Measurements from ENCODE around the gene GDPD4. TPM values are rescaled to one million over a fixed set of nuclear protein-coding genes. Genes with fewer than 3 reads are reported as not detected.

GDPD4 gene
- total RNA-seq, 1 donor from 2014 or later, result not detected

DNA sequence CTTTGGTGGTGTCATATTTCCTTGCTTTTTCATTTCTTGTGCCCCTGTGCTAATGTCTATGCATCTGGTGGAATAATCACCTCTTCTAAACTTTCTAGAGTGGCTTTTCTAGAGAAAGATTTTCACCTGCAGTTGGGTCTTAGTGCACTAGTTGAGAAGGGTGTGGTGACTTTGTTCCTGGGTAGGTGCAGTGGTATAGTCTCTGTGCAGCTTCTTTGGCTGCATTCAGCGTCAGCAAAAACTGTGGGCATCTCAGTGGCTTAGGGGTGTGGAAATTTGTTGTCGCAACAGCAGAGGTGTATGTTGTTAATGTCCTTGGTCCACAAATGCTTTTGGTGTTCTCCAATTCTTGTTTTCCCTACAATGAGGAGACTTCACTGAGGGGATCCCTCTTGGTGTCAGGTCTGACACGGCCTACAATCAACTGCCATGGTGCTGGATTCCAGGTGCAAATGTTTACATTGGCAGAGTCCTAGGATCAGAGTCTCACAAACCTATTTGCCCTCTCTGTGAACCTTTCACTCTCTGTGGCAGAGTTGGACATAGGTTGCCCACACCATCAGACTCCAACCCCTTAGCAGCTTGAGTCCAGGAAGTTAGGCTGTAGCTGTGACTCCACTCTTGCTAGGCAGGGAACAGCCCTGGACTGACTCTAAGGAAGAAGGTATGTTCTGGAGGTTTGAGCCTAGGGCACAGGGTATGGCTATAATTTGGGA lies 48.8 kb downstream of the GDPD4 start:
- no peak for ATAC-seq
- intact Hi-C loops (cut with micrococcal nuclease), result no loop called here
- DNase-seq, result no peak

DNA sequence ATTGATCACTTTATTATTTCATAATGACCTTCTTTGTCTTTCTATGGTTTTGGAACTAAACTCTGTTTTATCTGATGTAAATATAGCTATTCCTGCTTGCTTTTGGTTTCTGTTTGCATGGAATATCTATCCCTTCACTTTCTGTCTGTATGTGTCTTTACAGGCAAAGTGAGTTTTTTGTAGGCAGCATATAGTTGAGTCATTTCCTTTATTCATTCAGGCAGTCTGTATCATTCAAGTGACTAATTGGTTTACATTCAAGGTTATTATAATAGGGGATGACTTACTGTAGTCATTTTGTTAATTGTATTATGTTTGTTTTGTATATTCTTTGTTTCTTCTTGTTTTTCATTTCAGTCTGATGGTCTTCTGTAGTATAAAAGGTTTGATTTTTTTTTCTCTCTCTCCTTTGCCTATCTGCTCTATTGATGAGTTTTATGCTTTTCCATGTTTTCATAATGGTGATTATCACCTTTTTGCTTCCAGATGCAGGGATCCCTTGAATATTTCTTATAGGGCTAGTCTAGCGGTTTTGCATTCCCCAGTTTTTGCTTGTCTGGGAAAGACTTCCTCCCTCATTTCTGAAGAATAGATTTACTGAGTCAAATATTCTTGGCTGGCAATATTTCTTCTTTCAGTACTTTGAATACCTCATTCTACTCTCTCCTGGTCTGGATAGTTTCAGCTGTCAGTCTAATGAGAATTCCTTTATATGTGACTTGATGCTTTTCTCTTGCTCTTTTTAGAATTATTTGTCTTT lies 50.4 kb downstream of the GDPD4 start:
- intact Hi-C loops (cut with micrococcal nuclease), result no loop called here
- ATAC-seq (no peak), DNase-seq (no peak)

DNA sequence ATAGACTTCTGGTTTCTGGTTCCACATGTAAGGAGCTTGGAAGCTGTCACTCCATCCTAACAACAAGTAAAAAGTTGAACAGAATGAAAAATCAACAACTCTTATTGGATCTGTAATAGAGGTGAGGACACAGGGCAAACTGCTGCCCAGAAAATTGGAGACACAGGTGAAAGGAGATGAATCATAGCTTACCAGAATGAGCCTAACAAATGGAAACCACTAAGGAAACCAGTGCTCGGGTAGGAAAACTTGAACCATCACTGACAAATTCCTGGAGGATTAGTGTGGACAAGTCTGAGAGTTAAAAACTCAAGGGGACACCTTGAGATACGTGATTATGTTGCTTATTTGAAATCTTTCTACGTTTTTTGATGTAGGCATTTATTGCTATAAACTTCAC lies 52.1 kb downstream of the GDPD4 start:
- no peak for ATAC-seq
- DNase-seq, result no peak
- intact Hi-C loops (cut with micrococcal nuclease), result no loop called here

DNA sequence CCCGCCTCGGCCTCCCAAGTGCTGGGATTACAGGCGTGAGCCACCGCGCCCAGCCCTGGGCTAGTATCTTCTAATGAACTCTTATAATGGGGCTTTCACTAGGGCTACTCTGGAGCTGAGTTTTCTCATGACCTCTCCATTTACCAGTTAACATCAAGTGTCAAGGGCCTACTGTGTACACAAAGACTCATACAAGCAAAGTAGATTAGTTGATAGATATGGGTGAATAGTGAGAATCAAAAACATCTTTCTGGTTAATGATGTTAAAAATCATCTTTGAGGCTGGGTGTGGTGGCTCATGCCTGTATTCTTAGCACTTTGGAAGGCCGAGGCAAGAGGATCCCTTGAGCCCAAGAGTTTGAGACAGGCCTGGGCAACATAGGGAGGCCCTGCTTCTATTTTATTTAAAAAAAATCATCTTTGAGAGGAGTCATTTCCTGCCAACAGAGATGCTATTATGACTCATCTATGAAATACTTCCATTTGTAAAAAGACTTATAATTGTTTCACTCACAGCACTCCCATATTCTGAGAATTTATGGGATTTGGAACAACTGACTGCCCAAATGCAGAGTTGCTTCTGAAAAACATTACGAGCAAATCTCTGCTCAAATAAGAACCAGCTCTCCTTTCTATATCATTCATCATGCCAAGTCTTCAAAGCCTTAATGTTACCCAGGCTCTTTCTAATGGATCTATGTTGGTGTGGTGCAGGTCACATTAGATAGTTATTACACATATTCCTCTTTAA lies 57.0 kb downstream of the GDPD4 start:
- intact Hi-C loops (cut with micrococcal nuclease), result no loop called here
- DNase-seq (no peak), ATAC-seq (no peak)

DNA sequence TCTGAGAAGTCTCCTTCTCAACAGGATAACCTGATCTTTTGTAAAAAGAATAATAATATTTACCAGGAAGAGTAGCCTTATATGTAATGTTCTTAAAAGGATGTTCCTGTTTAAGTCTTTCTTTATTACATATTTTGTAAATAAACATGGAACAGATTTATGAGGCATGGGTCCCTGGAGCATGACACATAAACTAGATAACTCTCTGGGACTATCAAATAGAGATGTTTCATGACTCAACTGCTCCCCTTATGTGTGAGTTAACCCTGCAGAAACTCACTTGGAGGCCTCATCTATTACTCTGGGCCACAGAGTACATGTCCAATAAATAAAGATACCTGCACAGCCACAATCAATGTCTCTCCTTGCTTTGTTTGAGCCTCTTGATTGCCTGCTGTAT lies 64.6 kb downstream of the GDPD4 start:
- intact Hi-C loops (cut with micrococcal nuclease), result no loop called here
- ATAC-seq (no peak), DNase-seq (no peak)

DNA sequence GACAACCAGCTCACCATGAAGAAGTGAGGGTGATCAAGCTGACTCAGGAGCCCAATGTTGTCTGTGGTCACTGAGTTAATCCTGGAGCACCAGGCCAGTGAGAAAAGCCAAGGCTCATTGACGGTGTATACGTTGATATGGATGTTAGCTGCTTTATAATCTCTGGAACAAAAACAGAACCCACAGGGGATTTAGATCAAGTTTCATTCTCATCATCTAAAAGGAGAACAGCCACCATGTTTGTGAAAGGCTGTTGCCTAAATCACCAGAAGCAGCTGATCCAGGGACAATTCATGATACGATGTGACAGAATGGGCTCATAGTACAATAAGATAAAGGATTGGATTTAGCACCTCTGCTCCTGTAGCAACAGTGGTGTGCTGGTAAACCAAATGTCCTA lies 68.5 kb downstream of the GDPD4 start:
- ATAC-seq, result no peak
- intact Hi-C loops (cut with micrococcal nuclease), result no loop called here

DNA sequence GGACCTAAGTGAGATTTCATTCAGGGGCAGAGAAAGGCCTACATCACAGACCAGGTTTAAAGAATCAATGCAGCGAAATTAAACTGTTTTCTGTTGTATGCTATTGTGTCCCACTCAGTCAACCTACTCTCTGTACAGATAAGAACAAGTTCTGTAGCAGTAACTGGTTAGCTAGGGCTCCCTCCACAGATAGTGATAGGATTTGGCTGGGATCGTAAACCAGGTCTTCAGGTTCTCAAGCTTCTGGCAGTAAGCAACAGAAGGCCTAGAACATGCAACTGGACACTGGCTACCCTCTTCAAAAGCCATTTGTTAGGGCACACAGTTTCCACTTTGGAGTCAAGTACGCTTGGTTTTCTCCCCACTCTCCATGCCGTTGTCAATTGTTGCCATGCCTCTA lies 69.2 kb downstream of the GDPD4 start:
- intact Hi-C loops (cut with micrococcal nuclease), result no loop called here
- ATAC-seq (no peak), DNase-seq (no peak)

More for the DNA sequence above, 68.5 kb downstream of the GDPD4 start:
- no peak for DNase-seq

DNA sequence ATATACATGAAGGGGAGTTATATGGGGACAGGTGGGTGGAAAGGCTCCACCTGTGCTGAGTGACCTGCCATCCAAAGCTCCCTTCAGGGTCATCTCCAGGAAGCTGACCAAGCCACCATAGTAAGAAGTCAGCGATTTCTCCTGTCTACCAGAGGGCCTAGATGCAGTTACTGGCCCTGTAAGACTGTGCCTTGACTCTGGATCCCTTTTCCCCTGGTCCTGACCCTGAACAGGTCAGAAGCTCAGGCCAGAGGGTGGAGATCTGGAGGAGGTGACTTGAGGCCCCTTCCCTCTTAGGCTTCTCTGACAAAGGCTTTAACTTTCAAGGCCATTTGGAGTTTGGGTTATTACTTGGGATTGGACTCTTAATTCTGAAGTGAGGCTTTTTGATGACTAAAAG lies 69.7 kb downstream of the GDPD4 start:
- DNase-seq, result no peak
- intact Hi-C loops (cut with micrococcal nuclease), result no loop called here

DNA sequence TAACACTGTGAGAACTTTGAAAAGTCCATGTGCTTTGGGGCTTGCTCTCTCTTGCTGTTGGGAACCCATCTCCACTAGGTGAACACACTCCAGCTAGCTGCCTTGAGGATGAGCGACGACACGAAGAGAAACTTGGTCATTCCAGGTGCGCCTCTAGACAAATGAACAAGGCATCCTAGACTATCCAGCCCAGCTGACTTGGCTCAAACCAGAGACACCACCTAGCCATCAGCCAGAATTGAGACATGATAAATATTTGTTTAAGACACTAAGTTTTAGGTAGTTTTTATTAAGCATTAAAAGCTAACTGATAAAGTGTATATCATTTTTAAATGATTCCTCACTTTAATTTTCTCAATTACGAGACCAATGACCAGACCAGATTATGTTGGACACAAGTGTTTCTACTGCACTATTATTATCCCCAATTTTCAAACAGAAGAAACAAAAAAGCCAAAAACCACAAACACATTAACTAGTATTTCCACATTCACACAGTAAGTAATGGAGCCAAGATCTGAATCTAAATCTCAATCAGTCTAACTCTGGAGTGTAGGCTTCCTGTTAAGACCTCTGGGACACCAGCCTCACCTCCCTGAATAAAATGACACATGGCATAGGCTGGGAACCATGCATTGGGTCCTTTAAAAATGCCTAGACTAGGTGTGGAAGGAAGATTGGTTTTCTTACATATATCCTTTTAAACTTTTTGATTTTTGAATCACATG lies 70.4 kb downstream of the GDPD4 start:
- intact Hi-C loops (cut with micrococcal nuclease), result no loop called here
- DNase-seq (no peak), ATAC-seq (no peak)

More for the DNA sequence above, 69.7 kb downstream of the GDPD4 start:
- no peak for ATAC-seq

DNA sequence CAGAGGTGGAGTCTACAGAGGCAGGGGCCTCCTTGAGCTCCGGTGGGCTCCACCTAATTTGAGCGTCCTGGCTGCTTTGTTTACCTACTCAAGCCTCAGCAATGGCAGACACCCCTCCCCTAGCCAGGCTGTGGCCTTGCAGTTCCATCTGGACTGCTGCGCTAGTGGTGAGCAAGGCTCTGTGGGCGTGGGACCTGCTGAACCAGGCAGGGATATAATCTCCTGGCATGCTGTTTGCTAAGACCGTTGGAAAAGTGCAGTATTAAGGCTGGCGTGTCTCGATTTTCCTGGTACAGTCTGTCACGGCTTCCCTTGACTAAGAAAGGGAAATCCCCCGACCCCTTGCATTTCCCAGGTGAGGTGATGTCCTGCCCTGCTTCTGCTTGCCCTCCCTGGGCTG lies 77.7 kb downstream of the GDPD4 start:
- DNase-seq (no peak), ATAC-seq (no peak)
- intact Hi-C loops (cut with micrococcal nuclease), result no loop called here

DNA sequence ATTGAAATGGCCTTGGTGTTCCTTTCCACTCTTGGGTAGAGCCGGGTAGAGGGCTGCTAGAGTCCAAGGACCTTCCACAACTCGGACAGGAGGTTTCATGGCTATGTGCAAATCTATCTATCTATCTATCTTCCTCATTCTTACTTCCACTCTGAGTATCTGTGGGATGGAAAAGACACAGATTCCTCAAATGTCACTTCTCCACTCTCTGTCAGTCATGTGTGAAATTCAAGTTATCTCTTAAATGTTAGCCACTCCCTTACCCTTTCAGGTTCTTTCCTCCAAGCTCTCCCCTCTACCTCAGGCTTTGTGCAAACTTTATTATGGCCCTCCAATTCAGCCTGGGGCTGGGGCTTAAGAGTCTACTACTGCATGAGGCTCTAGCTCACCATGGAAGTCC lies 84.3 kb downstream of the GDPD4 start:
- no peak for ATAC-seq
- no peak for DNase-seq
- intact Hi-C loops (cut with micrococcal nuclease), result no loop called here

DNA sequence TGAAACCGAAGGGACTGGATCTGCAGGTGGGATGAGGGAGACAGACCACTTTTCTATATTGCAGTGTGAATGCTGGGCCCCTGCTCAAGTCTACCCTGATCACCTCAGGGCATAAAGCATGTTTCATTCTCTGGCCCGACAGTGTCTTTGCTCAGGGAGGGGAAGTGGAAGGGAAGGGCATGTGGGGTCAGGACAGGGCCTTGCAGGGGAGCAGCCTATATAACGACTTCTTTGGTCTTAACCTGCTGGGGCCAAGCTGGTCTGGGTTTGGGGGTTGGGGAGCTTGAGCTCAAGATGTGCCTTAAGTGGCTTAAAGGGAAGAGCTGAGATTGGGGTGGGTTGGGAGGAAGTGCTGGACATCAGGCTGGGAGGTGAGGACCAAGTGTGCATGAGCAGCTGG lies 86.4 kb downstream of the GDPD4 start:
- ATAC-seq (no peak), DNase-seq (no peak)

DNA sequence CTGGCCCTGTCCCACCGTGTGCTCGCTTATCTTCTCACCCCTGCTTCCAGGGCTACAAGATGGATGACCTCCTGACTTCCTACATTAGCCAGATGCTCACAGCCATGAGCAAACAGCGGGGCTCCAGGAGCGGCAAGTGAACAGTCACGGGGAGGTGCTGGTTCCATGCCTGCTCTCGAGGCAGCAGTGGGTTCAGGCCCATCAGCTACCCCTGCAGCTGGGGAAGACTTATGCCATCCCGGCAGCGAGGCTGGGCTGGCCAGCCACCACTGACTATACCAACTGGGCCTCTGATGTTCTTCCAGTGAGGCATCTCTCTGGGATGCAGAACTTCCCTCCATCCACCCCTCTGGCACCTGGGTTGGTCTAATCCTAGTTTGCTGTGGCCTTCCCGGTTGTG lies 86.9 kb downstream of the GDPD4 start:
- DNase-seq (no peak), ATAC-seq (no peak)
- intact Hi-C loops (cut with micrococcal nuclease), result no loop called here

More for the DNA sequence above, 86.4 kb downstream of the GDPD4 start:
- intact Hi-C loops (cut with micrococcal nuclease), result no loop called here

DNA sequence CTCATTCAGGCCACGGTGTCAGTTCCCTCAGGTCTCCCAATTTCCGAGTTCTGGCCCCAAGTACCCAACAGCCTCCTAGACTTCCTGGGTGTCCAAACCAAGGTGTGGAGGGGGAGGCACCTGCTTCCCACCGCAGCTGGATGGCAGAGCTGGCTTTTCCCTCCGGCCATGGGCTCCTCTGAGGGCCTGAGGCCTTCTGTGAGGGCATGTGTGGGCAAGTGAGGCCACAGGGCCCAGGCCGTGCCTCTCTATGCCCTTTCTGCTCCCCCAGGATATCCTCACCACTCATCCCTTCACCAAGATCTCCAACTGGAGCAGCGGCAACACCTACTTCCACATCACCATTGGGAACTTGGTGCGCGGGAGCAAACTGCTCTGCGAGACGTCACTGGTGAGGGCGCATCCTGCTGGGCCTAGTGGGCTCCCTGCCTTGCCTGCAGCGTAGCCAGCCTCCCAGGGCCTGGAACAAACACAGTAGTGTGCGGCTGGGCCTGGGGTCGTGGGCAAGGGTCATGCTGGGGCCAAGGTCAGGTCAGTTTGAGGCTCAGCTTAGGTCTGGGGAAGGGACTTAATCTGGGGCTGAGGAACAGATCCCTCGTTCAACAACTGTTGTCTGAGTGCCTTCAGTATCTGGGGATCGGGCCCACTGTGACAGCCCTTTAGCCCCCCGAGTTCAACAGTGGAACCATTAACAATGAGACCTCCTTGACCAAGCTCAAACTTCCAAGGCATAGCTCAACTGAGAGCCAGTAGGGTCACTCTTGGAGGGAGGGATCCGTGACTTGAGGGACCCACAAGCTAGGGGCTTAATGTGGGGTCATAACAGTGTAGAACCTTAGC lies 87.7 kb downstream of the GDPD4 start:
- DNase-seq, result no peak
- no peak for ATAC-seq
- intact Hi-C loops (cut with micrococcal nuclease), result no loop called here

DNA sequence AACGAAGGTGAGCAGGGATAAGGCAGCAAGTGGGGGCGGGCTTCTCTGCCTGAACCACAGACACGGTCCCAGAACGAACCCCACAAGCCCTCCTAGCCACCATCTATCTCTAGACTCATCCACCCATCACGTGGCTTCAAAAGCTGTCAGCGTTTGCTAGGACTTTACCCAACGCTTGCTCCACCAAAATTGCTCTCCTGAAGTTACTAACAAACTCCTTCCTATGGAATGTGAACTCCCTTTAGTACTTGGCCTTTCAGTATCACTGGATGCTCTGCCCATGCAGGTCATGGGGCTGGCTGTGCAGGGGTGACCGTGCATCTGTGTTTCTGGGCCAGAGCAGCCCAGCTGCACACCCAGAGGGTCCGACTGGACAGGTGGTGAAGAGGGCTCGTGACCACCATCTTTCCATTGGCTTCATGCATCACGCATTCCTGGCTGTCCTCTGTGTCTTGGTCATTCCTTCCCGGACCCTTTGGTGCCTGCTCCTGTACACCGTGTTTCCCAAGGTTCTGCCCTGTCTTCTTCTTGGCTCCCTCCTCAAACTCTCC lies 88.4 kb downstream of the GDPD4 start:
- ATAC-seq (no peak), DNase-seq (no peak)
- intact Hi-C loops (cut with micrococcal nuclease), result no loop called here

DNA sequence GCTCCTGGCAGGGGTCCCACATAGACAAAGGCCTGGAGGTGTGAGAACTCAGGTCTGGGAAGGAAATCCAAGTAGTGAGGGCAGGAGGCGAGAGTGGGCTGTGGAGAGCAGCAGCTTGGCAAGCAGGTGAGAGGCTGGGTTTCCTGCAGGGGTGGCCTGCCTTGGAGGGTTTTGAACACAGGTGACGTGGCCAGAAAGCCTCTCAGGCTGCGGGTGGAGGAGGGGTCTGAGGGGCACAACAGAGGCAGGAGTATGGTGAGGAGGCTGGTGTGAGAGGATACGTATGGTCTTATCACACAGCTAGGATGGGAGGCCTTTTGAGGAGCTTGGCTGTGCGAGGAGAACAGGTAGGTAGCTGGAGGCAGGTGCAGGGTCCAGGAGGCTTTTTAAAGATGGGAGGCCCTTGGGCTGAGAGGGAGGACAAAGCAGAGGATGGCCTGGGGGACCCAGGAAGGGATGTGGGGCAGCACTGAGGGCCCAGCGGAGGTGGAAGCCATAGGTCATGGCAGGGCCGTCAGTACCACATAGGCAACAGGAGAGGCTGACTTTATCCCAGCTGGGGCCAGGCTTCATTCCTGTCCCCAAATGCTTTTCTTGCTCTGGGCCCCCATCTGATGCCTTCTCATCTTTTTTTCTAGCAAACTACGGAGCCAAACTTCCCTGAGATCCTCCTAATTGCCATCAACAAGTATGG lies 89.0 kb downstream of the GDPD4 start:
- ATAC-seq, result no peak
- no peak for DNase-seq
- intact Hi-C loops (cut with micrococcal nuclease), result no loop called here

DNA sequence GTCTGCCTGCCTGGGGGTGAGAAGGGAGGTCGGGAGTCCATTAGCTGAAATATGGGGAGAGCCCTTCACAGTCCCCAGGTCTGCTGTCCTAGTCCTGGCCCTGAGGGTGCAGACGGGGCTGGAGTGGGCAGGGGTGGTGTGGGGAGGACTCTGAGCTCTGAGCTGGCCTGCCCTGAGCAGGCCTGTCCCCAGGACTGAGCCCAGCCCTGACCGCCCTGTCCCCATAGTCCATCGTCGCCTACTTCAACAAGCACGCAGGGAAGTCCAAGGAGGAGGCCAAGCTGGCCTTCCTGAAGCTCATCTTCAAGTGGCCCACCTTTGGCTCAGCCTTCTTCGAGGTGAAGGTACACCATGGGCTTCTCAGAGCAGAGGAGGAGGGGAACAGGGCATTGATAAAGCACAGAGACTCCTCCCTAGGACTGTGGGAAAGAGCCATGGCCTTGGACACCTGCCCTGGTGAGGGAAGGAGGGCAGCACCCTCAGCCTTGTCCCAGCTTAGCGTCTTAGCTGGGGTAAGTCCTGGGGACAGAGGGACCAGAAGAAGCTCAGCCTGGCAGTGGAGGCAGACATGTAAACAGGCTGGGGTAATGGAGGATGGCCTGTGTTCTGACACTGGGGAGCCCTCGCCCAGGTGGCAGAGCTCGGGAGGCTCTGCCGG lies 89.8 kb downstream of the GDPD4 start:
- no peak for DNase-seq
- intact Hi-C loops (cut with micrococcal nuclease), result no loop called here
- ATAC-seq, result no peak
